Activated T-cell treated with anti-CD3 and anti-CD28 coated beads for 1 hour (primary cell): ENCODE data around the gene ADORA2B.
"Not testable (repeated sequence)": the region's sequence is repeated elsewhere in the genome, so short reads cannot be mapped to it uniquely, and the experiment has no call there.

Source experiments
- DNase-seq: peaks from one replicate; pipeline ENCODE4 v3.0.0-alpha.2; 2020; ENCODE audit warnings: low read depth

Gene ADORA2B

GRCh38 chr17:15922586-15922985, 22.3 kb upstream of the ADORA2B start:
- DNase-seq = no peak

GRCh38 chr17:15926039-15926740, 18.7 kb upstream of the ADORA2B start:
- no peak for DNase-seq

GRCh38 chr17:15928286-15928785, 16.6 kb upstream of the ADORA2B start:
- no peak for DNase-seq

- no peak for DNase-seq
Observed at GRCh38 chr17:15929941-15930340, 15.0 kb upstream of the ADORA2B start.

GRCh38 chr17:15930426-15930825, 14.5 kb upstream of the ADORA2B start:
- no peak for DNase-seq

- no peak for DNase-seq
Observed at GRCh38 chr17:15931394-15931793, 13.5 kb upstream of the ADORA2B start.

GRCh38 chr17:15934866-15935265, 10.1 kb upstream of the ADORA2B start:
- no peak for DNase-seq

- no peak for DNase-seq
Observed at GRCh38 chr17:15935891-15936290, 9.0 kb upstream of the ADORA2B start.

- not testable (repeated sequence) for DNase-seq
Observed at GRCh38 chr17:15936481-15936880, 8.4 kb upstream of the ADORA2B start.

GRCh38 chr17:15941781-15942180, 3.1 kb upstream of the ADORA2B start:
- no peak for DNase-seq

- no peak for DNase-seq
Observed at GRCh38 chr17:15942207-15942833, 2.6 kb upstream of the ADORA2B start.

GRCh38 chr17:15943971-15944758, 765 bp upstream of the ADORA2B start:
- no peak for DNase-seq

- DNase-seq = peak; percentile 12
Observed at GRCh38 chr17:15945527-15946191, 729 bp downstream of the ADORA2B start.

GRCh38 chr17:15946611-15947120, 1.7 kb downstream of the ADORA2B start:
- no peak for DNase-seq

- DNase-seq = no peak
Observed at GRCh38 chr17:15947271-15947670, 2.3 kb downstream of the ADORA2B start.

GRCh38 chr17:15947976-15948752, 3.2 kb downstream of the ADORA2B start:
- no peak for DNase-seq

GRCh38 chr17:15951368-15952047, 6.6 kb downstream of the ADORA2B start:
- DNase-seq = no peak

GRCh38 chr17:15952048-15952532, 7.2 kb downstream of the ADORA2B start:
- DNase-seq = no peak

- no peak for DNase-seq
Observed at GRCh38 chr17:15952916-15953790, 8.2 kb downstream of the ADORA2B start.
